ENCODE data around the gene SEC22A. TPM values are rescaled to one million over a fixed set of nuclear protein-coding genes. Genes with fewer than 3 reads are reported as not detected.

Gene SEC22A
- total RNA-seq, 1 donor from 2014 or later = 17.7 TPM

DNA sequence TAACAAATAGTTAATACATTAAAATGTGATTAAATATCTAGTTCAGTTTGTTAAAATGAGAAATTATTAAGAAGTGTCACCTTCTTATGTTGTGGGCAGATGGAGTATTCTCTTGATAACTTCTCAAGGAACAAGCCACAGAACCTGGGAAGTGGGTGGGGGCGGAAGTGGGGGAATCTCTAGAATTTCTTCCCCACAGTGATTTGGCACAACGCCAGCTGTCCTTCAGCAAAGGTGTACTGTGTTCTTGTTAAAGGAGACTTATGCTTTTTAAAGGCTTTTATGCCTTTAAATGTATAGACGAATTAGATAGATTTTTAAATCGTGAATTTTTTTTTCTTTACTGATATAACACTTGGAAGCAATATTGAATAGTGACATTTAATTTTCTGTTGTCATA is 42.4 kb downstream of the SEC22A start:
- H3K4me1 ChIP-seq = peaks cover 11% of the 10 kb centered on the region
- intact Hi-C loops (cut with DNase I) = no loop called here
- TF ChIP-seq POLR2A (IDR thresholded peaks at IDR 0.05) (no peak), POLR2AphosphoS5 (IDR thresholded peaks at IDR 0.05; ENCODE audit: insufficient read depth in 1 of 2, low read depth in 1 of 2) (no peak)
- TF ChIP-seq, protein P1, sequence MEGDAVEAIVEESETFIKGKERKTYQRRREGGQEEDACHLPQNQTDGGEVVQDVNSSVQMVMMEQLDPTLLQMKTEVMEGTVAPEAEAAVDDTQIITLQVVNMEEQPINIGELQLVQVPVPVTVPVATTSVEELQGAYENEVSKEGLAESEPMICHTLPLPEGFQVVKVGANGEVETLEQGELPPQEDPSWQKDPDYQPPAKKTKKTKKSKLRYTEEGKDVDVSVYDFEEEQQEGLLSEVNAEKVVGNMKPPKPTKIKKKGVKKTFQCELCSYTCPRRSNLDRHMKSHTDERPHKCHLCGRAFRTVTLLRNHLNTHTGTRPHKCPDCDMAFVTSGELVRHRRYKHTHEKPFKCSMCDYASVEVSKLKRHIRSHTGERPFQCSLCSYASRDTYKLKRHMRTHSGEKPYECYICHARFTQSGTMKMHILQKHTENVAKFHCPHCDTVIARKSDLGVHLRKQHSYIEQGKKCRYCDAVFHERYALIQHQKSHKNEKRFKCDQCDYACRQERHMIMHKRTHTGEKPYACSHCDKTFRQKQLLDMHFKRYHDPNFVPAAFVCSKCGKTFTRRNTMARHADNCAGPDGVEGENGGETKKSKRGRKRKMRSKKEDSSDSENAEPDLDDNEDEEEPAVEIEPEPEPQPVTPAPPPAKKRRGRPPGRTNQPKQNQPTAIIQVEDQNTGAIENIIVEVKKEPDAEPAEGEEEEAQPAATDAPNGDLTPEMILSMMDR (IDR thresholded peaks at IDR 0.05) = no peak

DNA sequence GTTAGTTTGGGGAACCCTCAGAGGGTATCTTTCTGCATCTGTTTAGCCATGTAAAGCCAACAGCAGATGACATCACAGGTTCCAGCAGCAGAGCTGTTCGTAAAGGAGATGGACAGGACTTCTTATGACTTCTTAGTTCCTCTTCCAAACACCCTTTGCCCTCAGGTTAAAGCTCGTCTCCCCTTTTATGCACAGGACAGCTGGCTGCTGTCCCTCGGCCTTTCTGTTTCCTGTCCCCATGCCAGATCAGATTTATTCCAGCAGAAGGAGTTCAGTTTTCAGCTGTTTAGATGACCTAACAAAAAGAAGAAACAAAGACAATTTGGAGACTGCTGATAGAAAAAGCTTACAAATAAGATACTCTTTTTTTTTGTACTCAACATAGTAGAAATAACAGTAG is 45.1 kb downstream of the SEC22A start:
- no peaks in the 10 kb centered on the region for H3K9me3 ChIP-seq
- H3K4me3 ChIP-seq = no peak overlapping the region
- no peak overlapping the region for H3K27ac ChIP-seq
- DNase-seq (ENCODE audit: extremely low spot score in 2 of 2) = no peak
- intact Hi-C loops (cut with DNase I) = no loop called here
- no peaks in the 10 kb centered on the region for H3K27me3 ChIP-seq
- H3K36me3 ChIP-seq = peaks cover 0 to 14% of the 10 kb centered on the region in 2 donors
- peaks cover 11% of the 10 kb centered on the region for H3K4me1 ChIP-seq
- TF ChIP-seq POLR2AphosphoS5 (IDR thresholded peaks at IDR 0.05; ENCODE audit: insufficient read depth in 1 of 2, low read depth in 1 of 2) (no peak), POLR2A (IDR thresholded peaks at IDR 0.05) (no peak)
- TF ChIP-seq, protein P1 (IDR thresholded peaks at IDR 0.05) = no peak

More for the DNA sequence above, 42.4 kb downstream of the SEC22A start:
- Histone ChIP-seq H3K36me3 (peaks cover 0 to 23% of the 10 kb centered on the region in 2 donors), H3K9me3 (no peaks in the 10 kb centered on the region), H3K27ac (no peak overlapping the region), H3K27me3 (no peaks in the 10 kb centered on the region), H3K4me3 (no peak overlapping the region)
- DNase-seq (ENCODE audit: extremely low spot score in 2 of 2) = no peak

DNA sequence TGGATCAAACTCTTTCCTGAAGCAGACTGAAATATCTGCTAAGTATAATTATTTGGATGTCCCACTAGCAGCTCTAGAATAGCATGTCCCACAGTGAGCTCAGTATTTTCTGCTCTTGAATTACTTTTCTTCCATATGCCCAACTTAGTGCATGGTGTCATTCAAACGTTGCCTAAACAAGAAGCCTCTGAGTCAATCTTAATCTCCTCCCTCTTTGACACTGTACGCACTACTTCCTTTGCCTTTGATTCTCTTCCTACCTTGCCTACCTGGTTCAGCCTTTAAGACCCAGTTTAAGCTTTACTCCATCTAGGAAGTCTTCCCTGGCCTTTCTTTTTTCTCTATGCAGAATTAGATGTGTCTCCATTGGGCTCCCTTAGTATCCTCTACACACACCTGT is 54.5 kb downstream of the SEC22A start:
- Histone ChIP-seq H3K9me3 (no peaks in the 10 kb centered on the region), H3K36me3 (no peaks in the 10 kb centered on the region), H3K4me1 (no peaks in the 10 kb centered on the region), H3K27ac (no peak overlapping the region), H3K4me3 (no peak overlapping the region), H3K27me3 (no peaks in the 10 kb centered on the region)
- intact Hi-C loops (cut with DNase I) = no loop called here
- DNase-seq (ENCODE audit: extremely low spot score in 2 of 2) = no peak
- TF ChIP-seq, protein P1 (IDR thresholded peaks at IDR 0.05) = no peak
- TF ChIP-seq POLR2AphosphoS5 (IDR thresholded peaks at IDR 0.05; ENCODE audit: insufficient read depth in 1 of 2, low read depth in 1 of 2) = no peak
- TF ChIP-seq POLR2A (IDR thresholded peaks at IDR 0.05) = no peak

DNA sequence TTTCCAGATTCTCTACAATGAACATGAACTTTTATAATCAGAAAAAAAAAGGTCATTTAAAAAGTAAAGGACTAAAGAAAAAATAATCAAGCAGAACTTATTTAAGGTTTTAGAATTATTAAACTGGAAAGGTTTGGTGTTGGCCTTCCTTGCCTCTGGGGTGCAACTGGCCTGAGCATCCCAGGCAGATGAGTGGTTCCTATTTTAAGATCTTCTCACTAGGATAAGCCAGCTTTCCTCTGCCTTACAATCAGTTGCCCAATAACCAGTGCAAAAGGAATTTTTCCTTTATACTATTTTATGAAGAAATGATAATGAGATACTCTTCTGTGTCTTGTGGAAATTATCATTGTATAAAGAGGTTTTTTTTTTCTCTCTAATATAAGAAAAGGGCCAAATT is 56.6 kb downstream of the SEC22A start:
- Histone ChIP-seq H3K9me3 (no peaks in the 10 kb centered on the region), H3K36me3 (no peaks in the 10 kb centered on the region), H3K4me3 (no peak overlapping the region), H3K27me3 (no peaks in the 10 kb centered on the region), H3K27ac (no peak overlapping the region), H3K4me1 (no peaks in the 10 kb centered on the region)
- DNase-seq (ENCODE audit: extremely low spot score in 2 of 2) = no peak
- intact Hi-C loops (cut with DNase I) = no loop called here
- TF ChIP-seq, protein P1 (IDR thresholded peaks at IDR 0.05) = no peak
- TF ChIP-seq POLR2A (IDR thresholded peaks at IDR 0.05) (no peak), POLR2AphosphoS5 (IDR thresholded peaks at IDR 0.05; ENCODE audit: insufficient read depth in 1 of 2, low read depth in 1 of 2) (no peak)

- DNase-seq (ENCODE audit: extremely low spot score in 2 of 2) = no peak
- no peak overlapping the region for H3K27ac ChIP-seq
- H3K36me3 ChIP-seq = no peaks in the 10 kb centered on the region
- H3K4me1 ChIP-seq = no peaks in the 10 kb centered on the region
- H3K27me3 ChIP-seq = no peaks in the 10 kb centered on the region
- intact Hi-C loops (cut with DNase I) = no loop called here
- H3K9me3 ChIP-seq = no peaks in the 10 kb centered on the region
- no peak overlapping the region for H3K4me3 ChIP-seq
- TF ChIP-seq POLR2A (IDR thresholded peaks at IDR 0.05) = no peak
- TF ChIP-seq, protein P1 (IDR thresholded peaks at IDR 0.05) = peak in 2 of 3 experiments; percentile 18 to 33
These were observed 57.2 kb downstream of the SEC22A start for GRCh38 chr3:123258811-123259420.
